Activated CD4-positive, alpha-beta T cell treated with anti-CD3 and anti-CD28 coated beads, Interleukin-10, Interleukin-2, amounts not matched to agents 100 ng/mL and 50 ng/mL, durations not matched to agents 16 hours and 8 hours (primary cell): ENCODE results near the gene CTXN1.

Experiments used
- DNase-seq: peaks from one replicate; pipeline ENCODE4 v3.0.0-alpha.2; 2020

CTXN1 gene

GRCh38 chr19:7912697-7913564 is 13.0 kb downstream of the CTXN1 start:
- no peak for DNase-seq

DNA sequence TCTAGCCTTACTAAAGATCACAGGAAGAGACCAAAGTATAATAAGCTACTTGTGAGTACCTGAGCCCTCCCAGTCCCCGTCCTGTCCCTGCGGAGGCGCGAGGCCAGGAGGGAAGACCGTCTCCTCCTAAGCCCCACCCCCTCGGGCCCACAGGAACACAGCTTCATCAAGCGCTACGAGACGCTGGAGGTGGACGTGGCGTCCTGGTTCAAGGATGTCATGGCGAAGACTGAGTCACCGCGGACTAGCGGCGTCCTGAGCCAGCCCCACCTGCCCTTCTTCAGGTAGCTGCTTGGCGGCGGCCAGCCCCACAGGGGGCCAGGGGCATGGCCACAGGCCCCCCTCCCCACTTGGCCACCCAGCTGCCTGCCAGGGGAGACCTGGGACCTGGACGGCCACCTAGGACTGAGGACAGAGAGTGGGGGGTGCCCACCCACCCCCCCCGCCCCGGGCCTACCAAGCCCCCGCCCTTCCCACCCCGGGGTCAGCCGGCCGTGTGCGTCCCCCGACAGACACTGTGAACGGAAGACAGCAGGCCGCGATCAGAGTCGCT is 13.7 kb downstream of the CTXN1 start:
- DNase-seq, result no peak

- no peak for DNase-seq
Measured at GRCh38 chr19:7911508-7912143, 14.3 kb downstream of the CTXN1 start.

- no peak for DNase-seq
Measured at GRCh38 chr19:7910321-7911161, 15.4 kb downstream of the CTXN1 start.

DNA sequence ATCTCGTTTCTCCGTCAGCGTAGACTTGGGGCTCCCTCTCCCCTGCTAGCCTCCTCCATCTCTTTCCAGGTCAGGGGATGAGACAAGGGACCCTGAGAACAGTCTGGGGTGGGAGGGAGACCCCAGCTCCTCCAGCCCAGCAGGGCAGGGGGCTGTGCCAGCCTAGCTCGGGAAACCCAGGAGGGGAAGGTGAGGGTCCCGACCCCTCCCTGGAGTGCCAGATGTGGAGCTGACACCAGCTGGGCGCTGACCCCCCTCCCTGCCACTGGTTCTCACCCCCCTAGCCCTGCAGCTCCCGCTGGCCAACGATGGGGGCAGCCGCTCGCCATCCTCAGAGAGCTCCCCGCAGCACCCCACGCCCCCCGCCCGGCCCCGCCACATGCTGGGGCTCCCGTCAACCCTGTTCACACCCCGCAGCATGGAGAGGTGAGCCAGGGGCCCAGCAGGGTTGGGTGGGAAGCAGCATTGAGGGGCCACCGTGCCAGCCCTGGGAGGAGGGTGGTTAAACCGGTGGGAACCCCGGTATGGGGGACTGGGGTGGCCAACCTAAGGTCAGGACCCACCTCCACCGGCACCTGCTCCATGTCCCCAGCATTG is 16.4 kb downstream of the CTXN1 start:
- no peak for DNase-seq

GRCh38 chr19:7908742-7909461 is 17.0 kb downstream of the CTXN1 start:
- DNase-seq, result no peak

GRCh38 chr19:7908078-7908699 is 17.7 kb downstream of the CTXN1 start:
- no peak for DNase-seq

DNA sequence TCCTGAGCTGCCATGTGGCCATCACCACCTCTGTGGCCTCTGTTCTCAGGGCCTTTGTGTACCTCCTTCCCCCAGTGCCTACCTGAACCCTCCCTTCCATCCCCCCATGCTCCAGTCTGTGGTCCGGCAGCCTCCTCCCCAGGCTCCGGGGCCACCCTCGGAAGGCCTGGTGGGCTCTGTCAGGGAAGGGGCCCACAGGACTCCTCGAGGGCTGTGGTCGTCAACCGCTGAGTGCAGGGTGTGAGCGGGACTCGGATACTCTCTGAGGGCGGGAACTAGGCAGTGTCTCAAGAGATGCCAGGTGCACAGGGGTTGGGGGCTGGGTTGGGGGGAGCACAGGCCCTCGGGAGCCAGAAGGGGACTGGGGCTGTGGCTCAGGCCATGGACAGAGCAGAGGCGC is 18.4 kb downstream of the CTXN1 start:
- no peak for DNase-seq

GRCh38 chr19:7907122-7907521 is 18.8 kb downstream of the CTXN1 start:
- DNase-seq, result no peak

DNA sequence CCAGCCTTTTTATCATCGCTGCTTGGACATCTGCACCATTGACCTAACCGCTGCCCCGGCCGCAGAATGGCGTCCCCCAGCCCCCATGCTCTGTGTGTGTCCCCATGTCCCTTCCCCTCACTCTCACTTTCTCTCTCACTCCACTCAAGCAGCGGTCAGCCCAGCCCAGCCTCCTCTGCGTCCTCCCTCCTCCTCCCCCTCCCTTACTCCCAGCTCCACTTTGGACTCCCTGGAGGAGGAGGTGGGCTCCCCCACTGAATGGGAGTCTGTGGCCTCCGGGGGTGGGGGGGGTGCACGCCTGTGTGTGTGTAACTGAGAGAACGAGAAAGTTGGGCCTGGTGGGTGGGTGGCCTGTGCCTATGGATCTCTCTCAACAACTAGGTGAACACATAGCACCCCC is 20.1 kb downstream of the CTXN1 start:
- no peak for DNase-seq

DNA sequence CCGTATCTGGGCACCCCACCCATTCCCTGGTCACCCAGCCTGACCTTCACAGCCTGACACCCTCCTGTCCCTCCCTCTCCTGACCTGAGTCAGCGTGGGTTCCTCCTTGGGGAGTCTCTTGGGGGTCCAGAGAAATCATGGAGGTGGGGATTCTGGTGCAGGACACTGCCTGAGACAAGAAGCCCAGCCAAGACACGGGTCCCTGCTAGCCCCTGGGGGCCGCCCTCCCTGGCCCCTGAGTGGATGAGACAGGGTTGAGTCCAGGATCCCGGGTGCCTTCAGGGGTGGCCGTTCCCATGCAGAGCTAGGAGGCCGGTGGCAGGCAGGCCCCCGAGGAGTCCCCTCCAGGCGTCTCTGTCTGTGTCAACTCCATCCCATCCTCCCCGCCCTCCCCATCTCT is 20.7 kb downstream of the CTXN1 start:
- no peak for DNase-seq

GRCh38 chr19:7904074-7905020 is 21.6 kb downstream of the CTXN1 start:
- DNase-seq, result peak; percentile 60

DNA sequence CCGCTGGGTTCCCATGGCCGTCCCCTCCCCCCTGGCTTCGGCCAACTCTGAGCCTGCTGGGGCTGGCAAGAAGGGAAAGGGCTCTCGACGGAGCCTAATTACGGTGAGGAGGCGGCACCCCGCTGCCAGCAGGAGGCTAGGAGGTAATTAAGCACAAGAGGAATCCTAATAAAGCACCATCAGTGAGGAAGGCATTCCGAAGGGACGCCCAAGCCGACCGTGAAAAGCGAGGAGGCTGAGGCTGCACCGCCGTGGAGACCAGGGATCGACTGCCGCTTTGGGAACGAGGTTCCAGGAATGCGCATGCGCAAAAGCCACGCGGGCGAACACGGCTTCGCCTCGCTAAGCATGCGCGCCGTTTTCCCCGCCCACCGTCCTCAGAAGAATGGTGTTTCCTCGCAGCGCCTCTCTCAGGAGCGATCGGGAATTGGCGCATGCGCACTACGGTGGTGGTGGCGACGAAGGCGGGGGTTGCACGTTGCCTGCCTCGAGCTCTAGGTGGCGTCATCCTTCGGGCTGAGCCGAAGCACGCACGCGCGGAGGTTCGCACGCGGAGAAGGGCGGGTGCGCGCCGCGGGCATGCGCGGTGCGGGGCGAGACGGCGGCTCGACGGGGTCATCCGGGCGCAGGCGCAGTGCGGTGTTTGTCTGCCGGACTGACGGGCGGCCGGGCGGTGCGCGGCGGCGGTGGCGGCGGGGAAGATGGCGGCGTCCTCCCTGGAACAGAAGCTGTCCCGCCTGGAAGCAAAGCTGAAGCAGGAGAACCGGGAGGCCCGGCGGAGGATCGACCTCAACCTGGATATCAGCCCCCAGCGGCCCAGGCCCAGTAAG is 22.5 kb downstream of the CTXN1 start, which contains the start of gene MAP2K7:
MAP2K7 (plus strand) TSS at position 634 of the 830 bp plus-strand sequence; CDS start at position 702, 68 bp downstream.
- peak; percentile 100 for DNase-seq

DNA sequence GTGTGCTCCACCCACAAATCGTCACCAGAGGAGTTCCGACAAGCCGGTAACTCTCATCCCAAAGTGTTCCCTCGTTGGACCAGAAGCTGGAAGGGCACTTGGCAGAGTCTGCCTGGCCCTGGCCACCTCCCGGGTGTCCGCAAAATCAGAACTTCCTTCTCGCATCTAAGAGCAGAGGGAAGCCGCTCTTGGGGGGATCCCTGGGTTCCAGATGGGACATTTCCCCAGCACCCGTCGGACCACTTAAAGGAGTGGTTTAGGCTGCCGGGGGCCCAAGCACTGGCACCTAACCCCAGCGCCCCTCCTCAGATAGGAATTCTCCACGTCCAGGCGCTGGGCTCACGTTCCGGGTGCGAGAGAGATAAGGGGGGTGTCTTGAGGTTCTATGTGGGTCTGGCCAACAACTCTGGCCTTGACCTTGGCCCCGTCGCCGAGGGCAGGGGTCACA is 23.1 kb downstream of the CTXN1 start:
- DNase-seq, result no peak

GRCh38 chr19:7901337-7901736 is 24.6 kb downstream of the CTXN1 start:
- no peak for DNase-seq

DNA sequence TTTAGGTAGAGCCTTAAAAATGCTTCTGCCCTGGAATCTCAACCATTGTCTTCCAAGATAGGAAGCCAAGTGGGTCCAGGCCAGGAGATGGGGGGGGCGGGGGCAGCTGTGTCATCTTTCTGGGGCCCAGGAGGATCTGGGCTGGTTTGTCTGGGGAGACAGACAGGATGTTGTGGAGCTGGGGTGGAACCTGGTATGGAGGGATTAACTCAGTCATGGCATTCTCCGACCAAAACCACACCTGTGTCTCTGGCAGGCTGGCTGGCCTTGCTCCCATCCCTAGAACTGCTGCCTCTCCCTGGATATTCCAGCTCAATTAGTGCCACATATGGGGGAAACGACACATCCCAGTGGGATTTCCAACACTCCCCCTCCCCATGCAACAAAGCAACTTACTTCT is 25.0 kb downstream of the CTXN1 start:
- DNase-seq, result no peak

- no peak for DNase-seq
Measured at GRCh38 chr19:7900401-7900870, 25.5 kb downstream of the CTXN1 start.

DNA sequence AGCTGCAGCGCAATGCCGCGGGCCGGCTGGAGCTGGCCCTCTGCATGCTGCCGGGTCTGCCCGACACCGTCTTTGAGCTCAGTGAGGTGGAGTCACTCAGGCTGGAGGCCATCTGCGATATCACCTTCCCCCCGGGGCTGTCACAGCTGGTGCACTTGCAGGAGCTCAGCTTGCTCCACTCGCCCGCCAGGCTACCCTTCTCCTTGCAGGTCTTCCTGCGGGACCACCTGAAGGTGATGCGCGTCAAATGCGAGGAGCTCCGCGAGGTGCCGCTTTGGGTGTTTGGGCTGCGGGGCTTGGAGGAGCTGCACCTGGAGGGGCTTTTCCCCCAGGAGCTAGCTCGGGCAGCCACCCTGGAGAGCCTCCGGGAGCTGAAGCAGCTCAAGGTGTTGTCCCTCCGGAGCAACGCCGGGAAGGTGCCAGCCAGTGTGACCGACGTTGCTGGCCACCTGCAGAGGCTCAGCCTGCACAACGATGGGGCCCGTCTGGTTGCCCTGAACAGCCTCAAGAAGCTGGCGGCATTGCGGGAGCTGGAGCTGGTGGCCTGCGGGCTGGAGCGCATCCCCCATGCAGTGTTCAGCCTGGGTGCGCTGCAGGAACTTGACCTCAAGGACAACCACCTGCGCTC is 26.1 kb downstream of the CTXN1 start:
- no peak for DNase-seq

GRCh38 chr19:7898967-7899366 is 27.0 kb downstream of the CTXN1 start:
- no peak for DNase-seq
